Measurements from ENCODE around the gene DNAH2.

DNA sequence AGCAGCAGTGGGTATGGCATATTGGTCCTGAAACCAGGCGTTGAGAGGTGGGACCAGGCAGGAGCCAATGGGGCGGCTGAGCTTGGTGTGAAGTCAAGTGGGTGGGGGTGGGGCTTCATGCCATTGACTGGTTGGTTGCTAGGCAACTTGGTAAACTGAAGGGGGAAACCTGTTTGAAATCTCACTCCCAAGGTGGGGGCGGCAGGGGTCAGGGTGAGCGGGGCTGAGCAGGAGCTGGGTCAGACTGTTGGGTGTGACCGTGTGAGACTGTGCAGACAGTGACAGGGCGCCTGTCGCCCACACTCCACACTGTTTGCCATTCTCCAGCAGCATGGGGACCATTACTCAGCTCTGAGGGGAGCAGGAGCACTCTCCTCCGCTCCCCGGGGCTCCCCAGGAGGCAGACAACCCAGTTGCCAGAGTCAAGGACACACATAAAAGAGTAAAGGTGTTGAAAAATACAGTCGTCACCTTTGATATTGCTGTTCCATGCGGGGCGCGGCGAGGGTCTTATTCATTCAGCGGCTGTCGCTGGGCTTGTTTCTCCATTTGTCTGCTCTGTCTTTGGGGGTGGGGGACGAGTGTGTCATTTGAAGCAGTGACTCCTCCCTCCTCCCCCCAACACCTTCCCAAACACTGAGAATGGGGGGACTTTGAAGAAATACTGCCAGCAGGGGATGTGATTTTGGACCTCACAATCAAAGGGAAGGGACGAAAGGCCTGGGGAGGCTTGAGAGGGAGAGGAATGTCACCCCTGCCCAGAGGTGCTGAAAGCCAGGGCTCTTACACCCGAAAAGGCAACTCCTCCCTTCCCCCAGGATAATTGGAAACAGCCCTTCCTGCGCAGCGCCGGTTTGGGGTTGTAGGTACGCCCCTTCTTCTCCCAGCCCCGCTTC, 13.7 kb upstream of the DNAH2 start:
- no peak for TF ChIP-seq CTCF (IDR thresholded peaks at IDR 0.05; ENCODE audit: control extremely low read depth in 1 of 3, insufficient read depth in 1 of 3, low read depth in 1 of 3, low read length in 3 of 3)
- TF ChIP-seq POLR2AphosphoS5 (IDR thresholded peaks at IDR 0.05; ENCODE audit: low read depth, low read length) = 0 out of 2 replicates have a peak, but pooled peaks have one; percentile 35
- TF ChIP-seq ZNF274 (IDR thresholded peaks at IDR 0.05; ENCODE audit: borderline replicate concordance, extremely low read depth, low read length) = no peak
- TF ChIP-seq YY1 (IDR thresholded peaks at IDR 0.05; ENCODE audit: low read depth, low read length) = no peak
- TF ChIP-seq RAD21 (IDR thresholded peaks at IDR 0.05 in 1 of 2, conservative IDR thresholded peaks at IDR 0.05 in 1 of 2; ENCODE audit: low read depth in 2 of 2, low read length in 2 of 2) = no peak
- TF ChIP-seq BRCA1 (IDR thresholded peaks at IDR 0.05; ENCODE audit: low read depth, low read length) = no peak
- TF ChIP-seq EZH2 (IDR thresholded peaks at IDR 0.05; ENCODE audit: low read depth, low read length, severe bottlenecking) = no peak
- TF ChIP-seq GTF2F1 (IDR thresholded peaks at IDR 0.05; ENCODE audit: borderline replicate concordance, low read depth, low read length) = no peak
- peak in 1 of 2 experiments; percentile 29; a peak in 1 of 3 replicates for TF ChIP-seq POLR2A (IDR thresholded peaks at IDR 0.05; ENCODE audit: control extremely low read depth in 1 of 2, low read depth in 2 of 2, low read length in 2 of 2)
- no peak for TF ChIP-seq GABPA (IDR thresholded peaks at IDR 0.05; ENCODE audit: borderline replicate concordance, insufficient read depth, low read length)
